HG03378 (cell line): Measurements from ENCODE around the gene REPIN1.

Experiments used
- ATAC-seq: cut with Tn5 transposase; IDR thresholded peaks from one replicate; pipeline ENCODE4 v1.9.1; 2021; ENCODE audit warnings: mild to moderate bottlenecking, moderate library complexity; ENCODE audit not compliant: unreplicated experiment

Gene REPIN1

GRCh38 chr7:150420242-150420641, 51.6 kb downstream of the REPIN1 start:
- ATAC-seq, result no peak

- peak; percentile 92 for ATAC-seq
Measured at GRCh38 chr7:150420987-150421674, 52.5 kb downstream of the REPIN1 start.

- no peak for ATAC-seq
Measured at GRCh38 chr7:150421831-150422230, 53.2 kb downstream of the REPIN1 start.
